HG02870 (cell line): ENCODE data around the gene CEP192.
"Not testable (repeated sequence)": the region's sequence is repeated elsewhere in the genome, so short reads cannot be mapped to it uniquely, and the experiment has no call there.

Experiments
- ATAC-seq: cut with Tn5 transposase; IDR thresholded peaks from one replicate; pipeline ENCODE4 v1.9.1; 2021; ENCODE audit warnings: mild to moderate bottlenecking, moderate library complexity; ENCODE audit not compliant: unreplicated experiment

Gene CEP192

DNA sequence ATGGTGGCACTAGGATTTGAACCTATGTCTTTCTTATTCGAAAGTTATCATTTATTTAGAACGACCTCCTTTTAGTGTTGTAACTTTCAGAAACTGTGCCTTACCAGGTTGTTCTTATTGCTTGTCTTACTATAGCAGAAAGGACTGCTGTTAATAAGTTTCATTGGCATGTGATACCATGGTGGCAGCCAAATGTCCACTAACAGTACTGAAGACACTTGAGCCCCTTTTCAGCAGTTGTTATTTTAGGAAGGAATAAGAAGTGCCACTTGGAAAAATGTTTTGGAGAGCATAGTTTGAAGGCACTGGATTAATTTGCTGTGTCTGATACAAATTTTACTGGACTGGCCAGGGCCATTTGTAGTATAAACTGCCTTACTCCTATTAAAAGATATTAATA lies 37.7 kb downstream of the CEP192 start:
- ATAC-seq, result no peak

DNA sequence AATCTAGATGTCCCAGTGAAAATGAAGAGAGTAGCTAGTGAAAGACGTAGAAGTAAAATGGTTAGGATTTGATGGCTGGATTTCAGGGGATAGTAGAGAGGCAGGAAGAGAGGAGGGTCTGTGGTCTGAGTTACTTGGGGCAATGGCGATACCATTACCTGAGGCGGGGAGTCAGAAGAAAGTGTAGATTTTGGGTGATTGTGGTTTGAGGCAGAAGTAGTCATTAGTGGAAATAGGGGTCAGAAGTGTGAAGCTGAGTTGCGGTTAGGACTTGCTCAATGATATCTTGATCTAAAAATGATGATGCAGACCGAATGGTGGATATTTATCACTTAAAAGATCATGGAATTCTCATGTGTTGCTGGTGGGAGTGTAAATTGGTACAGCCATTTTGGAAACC lies 41.0 kb downstream of the CEP192 start:
- no peak for ATAC-seq

DNA sequence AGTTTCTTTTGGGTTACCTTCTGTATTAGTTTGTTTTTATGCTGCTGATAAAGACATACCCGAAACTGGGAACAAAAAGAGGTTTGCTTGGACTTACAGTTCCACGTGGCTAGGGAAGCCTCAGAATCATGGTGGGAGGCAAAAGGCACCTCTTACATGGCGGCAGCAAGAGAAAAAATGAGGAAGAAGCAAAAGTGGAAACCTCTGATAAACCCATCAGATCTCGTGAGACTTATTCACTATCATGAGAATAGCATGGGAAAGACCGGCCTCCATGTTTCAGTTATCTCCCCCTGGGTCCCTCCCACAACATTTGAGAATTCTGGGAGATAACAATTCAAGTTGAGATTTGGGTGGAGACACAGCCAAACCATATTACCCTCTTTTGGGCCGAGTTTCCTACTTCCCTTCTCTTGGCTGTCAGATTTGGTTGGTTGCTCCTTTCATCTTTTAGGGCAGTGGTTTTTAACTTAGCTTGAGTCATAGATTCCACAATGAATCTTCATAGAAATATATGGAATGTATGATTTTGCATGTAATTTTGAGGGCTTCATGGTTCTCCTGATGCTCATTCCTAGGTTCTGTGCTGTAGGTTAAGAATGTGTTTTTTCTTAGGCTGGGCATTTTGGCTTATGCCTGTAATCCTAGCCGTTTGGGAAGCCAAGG lies 44.2 kb downstream of the CEP192 start:
- ATAC-seq, result no peak

DNA sequence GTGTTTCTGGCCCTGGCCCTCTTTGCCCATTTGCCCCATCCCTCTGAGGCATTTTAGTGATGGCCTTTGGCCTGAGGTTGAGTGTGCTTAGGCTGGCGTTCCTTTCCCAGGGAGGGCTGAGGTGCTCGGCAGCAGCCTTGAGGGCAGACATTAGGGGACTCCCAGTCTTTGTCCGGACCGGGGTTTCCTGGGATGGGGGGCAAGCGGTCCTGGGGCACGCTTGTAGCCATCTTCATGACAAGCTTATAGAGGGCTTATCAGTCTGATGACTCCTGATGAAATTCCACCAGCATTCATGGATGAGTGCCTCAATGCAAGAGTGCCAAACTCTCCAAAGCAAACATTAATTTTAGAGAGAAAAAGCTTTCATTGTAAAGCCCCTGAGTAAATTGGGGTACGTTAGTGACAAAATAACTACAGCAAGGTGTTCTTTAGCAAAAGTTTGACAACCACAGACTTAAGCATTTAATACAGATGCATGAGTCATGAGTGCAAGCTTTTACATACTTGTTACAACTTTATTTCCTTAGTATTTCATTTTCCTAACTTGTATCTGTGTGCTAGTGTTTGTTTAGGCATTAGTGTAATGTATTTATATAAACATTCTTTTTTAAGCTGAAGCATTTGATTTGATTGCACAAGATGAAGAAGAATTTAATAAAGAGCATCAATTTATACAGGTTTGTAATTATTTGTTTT lies 45.6 kb downstream of the CEP192 start:
- no peak for ATAC-seq

DNA sequence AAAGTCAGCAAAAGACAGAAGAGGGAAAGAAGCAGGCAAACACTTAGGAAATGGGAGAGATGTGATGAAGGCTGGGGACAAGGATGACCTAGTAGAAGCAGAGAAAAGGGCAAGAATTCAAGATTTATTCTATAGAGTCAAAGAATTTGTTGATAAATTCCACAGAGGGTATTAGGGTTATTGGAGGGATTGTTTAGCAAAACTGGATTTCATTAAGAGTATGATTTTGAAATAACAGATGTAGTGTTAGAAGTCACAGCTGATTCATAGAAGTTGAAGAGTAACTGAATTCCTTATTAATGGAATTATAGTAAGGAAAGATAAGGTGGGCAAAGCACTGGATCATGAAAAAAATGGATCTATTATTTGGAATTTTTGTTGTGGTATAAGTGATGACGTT lies 48.6 kb downstream of the CEP192 start:
- no peak for ATAC-seq

DNA sequence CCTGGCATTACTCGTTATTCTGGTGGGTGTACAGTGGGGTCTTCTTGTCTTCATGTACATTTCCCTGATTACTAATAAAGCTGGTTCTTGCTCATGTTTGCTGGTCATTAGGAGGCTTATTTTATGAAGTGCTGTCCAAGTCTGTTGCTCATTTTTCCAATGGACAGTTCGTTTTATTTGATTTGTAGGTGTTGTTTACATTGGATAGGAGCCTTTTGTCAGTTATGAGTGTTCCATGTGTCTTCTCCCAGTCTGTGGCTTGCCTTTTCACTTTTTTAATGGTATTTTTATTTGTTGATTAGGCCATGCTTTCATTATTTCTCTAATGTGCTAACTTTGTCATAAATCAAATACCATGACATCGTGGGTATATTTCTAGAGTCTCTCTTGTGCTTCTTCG lies 51.9 kb downstream of the CEP192 start:
- ATAC-seq, result no peak

DNA sequence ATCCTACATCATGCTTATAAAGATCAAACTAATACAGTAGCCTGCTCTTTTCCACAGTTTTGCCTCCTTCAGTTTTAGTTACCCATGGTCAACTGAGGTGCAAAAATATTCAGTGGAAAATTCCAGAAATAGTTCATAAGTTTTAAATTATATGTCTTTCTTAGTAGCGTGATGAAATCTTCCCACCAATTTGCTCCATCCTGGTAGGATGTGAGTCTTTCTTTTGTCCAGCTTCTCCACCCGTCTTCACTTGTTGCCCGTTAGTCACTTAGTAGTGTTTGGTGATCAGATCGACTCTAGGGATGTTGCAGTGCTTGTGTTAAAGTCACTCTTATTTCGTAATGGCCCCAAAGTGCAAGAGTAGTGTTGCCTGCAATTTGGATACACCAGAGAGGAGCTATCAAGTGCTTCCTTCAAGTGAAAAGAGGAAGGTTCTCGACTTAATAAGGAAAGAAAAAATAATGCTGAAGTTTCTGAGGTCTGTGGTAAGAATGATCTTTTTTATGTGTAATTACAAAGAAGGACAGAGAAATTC lies 57.0 kb downstream of the CEP192 start:
- ATAC-seq, result no peak

DNA sequence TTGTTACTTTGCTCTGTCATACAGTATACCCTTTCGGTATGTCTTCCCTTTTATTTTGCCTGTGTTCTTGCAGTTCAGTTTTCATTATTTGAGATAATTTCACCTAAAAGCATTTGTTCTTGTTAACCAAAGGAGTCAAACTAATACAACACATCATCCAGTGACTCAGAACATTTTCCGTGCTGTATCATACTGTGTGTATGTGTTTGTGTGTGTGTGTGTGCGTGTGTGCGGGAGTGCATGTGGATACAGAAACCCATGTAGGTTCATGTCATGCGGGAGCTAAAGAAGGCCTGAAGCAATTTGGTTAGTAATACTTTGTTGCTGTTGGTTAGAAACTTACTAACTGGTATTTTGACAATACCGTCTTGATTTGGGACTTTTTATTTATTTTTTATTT lies 60.0 kb downstream of the CEP192 start:
- ATAC-seq, result no peak

DNA sequence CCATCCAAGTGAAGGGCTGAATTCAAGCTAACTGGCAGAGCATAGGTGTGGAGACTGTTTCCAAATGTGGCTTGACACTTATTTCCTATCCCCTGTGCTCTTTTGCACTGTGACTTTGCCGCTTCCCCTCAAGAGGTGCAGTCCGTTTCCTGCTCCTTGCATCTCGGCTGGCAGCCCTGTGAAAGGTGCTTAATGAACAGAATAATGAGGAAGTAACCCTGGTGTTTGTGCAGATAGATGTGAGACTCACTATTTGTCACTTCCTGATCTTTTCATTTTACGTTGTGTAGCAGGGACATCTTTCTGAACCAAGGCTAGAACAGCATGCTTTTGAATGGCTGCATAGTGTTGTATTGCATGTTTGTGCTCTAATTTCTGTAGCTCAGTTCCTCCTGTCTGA lies 60.8 kb downstream of the CEP192 start:
- peak; percentile 61 for ATAC-seq

DNA sequence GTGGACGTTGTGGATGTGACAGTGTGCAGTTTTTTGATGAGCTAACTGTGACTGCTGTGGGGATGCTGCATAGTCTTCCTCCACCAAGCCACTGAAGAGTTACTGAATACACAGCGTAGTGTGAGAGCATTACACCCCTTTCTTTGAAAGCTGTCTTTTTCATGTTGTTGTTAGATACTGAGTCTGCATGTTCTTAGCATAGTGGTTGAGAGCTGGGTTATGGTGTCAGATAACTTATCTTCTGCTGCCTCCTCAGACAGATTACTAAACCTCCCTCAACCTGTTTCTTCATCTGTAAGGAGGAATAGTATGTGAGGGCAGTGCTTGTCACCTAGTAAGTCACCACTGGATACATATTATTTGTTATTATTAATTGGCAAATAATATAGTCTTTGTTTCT lies 63.2 kb downstream of the CEP192 start:
- no peak for ATAC-seq

DNA sequence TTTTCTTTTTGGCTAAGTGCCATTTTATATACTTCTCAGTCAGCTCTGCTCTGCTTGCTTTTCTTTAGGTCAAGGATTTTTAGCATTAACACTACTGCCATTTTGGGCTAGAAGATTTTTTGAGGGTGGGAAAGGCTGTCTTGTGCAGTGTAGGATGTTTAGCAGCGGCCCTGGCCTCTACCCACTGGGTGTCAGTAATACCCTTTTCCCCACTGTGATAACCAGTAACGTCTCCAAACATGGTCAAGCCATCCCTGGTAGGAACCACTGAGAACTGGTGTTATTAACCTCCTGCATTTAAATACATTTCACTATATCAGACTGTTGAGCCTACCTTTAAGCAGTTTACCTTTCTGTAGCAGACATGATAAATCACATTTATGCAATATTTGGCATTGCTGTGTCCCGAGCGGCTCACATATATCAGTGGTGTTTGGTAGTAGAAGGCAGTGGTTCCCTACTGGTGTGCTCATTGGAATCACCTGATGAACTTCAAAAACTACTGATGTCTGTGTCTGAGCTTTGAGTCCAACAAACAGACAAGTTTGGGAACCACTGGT lies 70.5 kb downstream of the CEP192 start:
- no peak for ATAC-seq

DNA sequence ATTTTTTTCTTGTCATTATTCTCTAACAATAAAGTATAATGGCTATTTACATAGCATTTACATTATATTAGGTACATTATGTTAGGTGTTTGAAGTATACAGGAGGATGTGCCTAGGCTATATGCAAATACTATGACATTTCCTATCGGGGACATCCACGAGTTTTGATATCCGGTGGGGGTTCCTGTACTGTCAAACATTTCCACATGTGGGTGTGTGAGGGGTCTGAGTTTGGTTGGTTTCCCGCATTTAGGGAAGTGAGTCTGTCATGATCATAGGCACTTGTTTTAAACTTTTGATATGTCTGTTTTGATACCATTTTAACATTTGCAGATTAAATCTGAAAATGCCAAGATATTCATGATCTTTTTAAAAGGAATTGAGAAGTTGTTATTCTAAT lies 76.0 kb downstream of the CEP192 start:
- ATAC-seq, result no peak

DNA sequence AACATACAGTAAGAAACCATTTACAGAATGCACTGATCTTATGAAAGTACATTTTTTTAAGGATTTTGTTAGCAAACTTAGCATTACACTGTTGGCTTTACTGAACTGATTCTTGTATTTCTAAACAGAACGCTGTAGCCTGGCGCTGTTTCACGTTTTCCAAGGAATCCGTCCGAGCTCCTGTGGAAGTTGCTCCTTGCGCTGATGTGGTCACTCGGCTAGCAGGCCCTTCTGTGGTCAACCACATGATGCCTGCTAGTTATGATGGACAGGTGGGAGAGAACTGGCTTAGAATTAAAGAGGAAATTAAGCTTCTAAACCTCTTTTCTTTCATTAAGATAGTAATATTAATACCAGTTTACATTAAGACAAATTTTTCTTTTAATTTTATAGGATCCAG lies 76.8 kb downstream of the CEP192 start:
- ATAC-seq, result no peak

DNA sequence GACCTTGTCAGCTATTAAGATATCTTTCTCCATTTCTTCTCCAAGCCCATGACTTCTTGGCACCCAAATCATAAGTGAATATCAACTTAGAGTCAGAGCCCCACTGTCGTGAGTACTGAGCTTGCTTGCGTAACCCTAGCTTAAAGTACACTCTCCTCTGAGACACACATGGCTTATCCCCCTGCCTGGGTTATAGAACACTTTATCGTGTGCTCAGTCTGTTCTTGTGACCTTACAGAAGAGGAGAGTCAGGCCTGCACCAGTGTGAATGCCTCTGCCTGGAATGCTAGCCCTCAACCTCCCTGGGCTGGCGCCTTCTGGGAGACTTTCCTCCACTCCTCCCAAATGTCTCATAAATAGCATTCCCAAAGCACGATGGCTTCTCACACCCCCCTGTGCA lies 79.3 kb downstream of the CEP192 start:
- no peak for ATAC-seq

DNA sequence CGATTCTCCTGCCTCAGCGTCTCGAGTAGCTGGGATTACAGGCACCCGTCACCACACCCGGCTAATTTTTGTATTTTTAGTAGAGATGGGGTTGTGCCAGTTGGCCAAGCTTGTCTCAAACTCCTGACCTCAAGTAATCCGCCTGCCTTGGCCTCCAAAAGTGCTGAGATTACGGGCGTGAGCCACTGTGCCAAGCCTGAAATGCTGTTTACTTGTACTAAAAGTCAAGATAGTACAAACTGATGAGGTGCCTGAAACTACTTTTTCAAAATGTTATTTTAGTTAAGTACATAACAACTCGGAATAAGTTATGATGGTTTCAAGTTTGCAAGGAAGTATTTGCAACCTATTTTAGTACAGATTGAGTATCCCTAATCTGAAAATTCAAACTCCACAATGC lies 85.7 kb downstream of the CEP192 start:
- ATAC-seq, result no peak

DNA sequence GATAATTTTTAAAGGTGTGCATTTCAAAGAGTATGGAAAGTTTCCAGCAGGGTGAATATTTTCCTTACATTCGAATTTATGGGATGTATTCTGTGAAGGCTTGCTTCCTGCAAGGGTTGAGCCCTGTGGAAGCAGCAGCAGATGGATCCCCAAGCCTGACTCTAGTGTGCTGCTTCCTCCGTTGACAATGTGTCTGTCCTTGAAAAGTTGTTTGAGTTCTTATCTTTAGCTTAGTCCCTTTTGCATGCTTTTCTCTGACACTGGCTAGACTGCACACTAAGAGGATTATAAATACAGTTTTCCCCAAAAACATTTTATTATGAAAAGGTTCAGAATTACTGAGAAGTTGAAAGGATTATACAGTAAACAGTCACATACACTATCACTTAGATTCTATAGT lies 86.3 kb downstream of the CEP192 start:
- no peak for ATAC-seq

DNA sequence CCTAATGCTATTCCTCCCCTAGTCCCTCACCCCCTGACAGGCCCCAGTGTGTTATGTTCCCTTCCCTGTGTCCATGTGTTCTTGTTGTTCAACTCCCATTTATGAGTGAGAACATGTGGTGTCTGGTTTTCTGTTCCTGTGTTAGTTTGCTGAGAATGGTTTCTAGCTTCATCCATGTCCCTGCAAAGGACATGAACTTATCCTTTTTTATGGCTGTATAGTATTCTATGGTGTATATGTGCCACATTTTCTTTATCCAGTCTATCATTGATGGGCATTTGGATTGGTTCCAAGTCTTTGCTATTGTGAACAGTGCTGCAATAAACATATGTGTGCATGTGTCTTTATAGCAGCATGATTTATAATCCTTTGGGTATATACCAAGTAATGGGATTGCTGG lies 86.9 kb downstream of the CEP192 start:
- not testable (repeated sequence) for ATAC-seq

DNA sequence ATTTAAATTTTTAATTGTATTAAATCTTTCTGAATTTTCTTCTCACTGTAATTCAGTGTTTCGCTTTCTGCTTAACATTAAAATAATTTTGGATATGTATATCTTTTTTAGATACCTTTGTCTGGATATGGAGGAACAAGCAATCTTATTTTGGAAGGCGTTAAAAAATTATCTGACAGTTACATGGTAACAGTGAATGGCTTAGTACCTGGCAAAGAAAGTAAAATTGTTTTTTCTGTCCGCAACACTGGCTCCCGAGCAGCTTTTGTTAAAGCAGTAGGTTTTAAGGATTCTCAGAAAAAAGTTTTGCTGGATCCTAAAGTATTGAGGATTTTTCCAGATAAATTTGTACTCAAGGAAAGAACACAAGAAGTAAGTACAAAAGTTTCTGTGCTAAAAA lies 95.7 kb downstream of the CEP192 start:
- ATAC-seq, result no peak

DNA sequence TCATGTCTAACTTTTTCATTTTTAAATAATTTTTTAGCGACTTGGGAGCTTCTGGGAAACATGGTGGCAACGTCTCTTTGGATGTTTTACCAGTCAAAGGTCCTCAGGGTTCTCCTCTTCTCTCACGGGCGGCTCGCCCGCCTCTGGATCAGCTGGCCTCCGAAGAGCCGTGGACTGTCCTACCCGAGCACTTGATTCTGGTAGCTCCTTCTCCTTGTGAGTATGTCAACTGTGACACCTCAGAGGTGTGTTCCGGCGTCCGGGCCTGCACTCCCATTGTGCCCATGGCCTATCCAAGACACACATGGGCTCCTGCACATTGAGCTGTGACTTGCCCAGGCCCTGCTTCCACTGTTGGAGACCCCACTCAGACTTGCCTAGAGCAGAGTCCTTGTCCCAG lies 104.3 kb downstream of the CEP192 start:
- ATAC-seq, result no peak

DNA sequence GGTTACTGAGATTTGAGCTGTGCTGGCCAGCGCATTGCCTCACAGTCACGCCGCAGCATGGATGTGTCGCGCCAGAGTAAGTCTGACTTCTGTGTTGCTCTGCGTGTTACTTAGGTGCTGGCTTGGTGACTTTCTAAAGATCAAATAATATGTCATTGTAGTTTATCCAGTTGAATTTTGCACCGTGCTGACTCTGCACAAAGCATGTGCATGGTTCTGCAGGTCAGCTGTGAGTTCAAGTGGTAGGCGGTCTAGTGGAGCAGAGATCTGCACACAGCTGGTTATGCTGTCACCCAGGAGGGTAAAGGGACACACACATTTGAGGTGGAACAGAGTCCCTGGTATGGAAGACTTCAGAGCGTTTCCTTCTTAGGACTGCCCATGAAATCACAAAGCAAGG lies 105.1 kb downstream of the CEP192 start:
- no peak for ATAC-seq

DNA sequence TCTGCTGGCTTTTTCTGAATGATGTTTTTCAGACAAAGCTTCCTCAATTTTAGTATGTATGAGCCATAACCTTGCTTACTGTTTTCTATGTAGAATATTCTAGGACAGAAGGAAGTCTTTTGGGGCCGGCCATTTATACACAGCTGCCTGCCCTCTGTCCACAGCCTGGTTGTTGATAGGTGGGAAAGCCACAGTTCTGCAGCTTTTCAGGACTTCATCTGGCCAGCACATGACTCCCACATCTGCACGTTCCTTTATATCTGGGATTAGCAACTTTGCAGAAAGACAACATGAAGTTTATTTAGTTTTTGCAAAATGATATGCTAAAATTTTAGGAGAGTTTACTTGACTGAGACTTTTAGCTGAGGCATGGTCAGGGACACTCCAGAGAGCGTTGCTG lies 105.6 kb downstream of the CEP192 start:
- ATAC-seq, result no peak

DNA sequence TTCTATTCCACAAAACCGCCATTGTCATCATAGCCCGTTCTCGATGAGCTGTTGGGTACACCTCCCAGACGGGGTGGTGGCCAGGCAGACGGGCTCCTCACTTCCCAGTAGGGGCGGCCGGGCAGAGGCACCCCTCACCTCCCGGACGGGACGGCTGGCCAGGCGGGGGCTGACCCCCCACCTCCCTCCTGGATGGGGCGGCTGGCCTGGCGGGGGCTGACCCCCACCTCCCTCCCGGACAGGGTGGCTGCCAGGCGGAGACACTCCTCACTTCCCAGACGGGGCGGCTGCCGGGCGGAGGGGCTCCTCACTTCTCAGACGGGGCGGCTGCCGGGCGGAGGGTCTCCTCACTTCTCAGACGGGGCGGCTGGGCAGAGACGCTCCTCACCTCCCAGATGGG lies 106.9 kb downstream of the CEP192 start:
- not testable (repeated sequence) for ATAC-seq
